Kidney (tissue), 14 donors: ENCODE data around the gene ACOT8. TPM values are rescaled to one million over a fixed set of nuclear protein-coding genes. Genes with fewer than 3 reads are reported as not detected.
"Not testable (repeated sequence)": the region's sequence is repeated elsewhere in the genome, so short reads cannot be mapped to it uniquely, and the experiment has no call there.

ENCODE experiments used
- DNase-seq, 5 donors: peaks; one replicate each; pipeline ENCODE4 v3.0.0-alpha.2; 2013 to 2020
- FAIRE-seq: peaks from 2 replicates; lab custom pipeline; 2012; peaks lifted over from hg19 to GRCh38; lab: Jason Lieb, UNC
- H3K27ac ChIP-seq, 2 donors: one replicate each; pipeline ENCODE4 v1.7.0; 2013; ENCODE audit warnings: low read depth in 2 of 2, low read length in 2 of 2, inconsistent platforms in 1 of 2
- H3K27me3 ChIP-seq: one replicate; pipeline ENCODE4 v1.7.1; 2013; ENCODE audit warnings: low read length, inconsistent platforms; ENCODE audit not compliant: control insufficient read depth, insufficient read depth
- H3K36me3 ChIP-seq, 3 donors: one replicate each; pipeline versions ENCODE4 v1.7.0 to v1.7.1; 2013; ENCODE audit warnings: low read length in 3 of 3, control low read depth in 1 of 3, inconsistent platforms in 1 of 3; ENCODE audit not compliant: insufficient read depth in 3 of 3, control insufficient read depth in 2 of 3
- H3K4me1 ChIP-seq, 3 donors: one replicate each; pipeline versions ENCODE4 v1.7.0 to v1.7.1; 2013; ENCODE audit warnings: low read length in 3 of 3, inconsistent platforms in 1 of 3, low read depth in 1 of 3; ENCODE audit not compliant: control insufficient read depth in 2 of 3, insufficient read depth in 2 of 3
- H3K4me3 ChIP-seq, 3 donors: one replicate each; pipeline versions ENCODE4 v1.7.0 to v1.8.1; 2013; ENCODE audit warnings: low read length in 3 of 3, control low read depth in 1 of 3, inconsistent platforms in 1 of 3
- H3K9ac ChIP-seq, 3 donors: one replicate each; pipeline versions ENCODE4 v1.7.0 to v1.7.1; 2013; ENCODE audit warnings: low read length in 3 of 3, control low read depth in 1 of 3, inconsistent platforms in 1 of 3
- H3K9me3 ChIP-seq, 3 donors: one replicate each; pipeline versions ENCODE4 v1.7.0 to v1.7.1; 2013; ENCODE audit warnings: low read length in 3 of 3, control low read depth in 1 of 3, inconsistent platforms in 1 of 3; ENCODE audit not compliant: control insufficient read depth in 2 of 3, insufficient read depth in 1 of 3
- intact Hi-C: fragments of 100-400 bp; cut with DNase I; formaldehyde crosslinking; loops from one replicate; pipeline ENCODE4 v1.11.1; 2022
- polyA plus RNA-seq: library from polyadenylated mRNA; stranded (reverse); fragments of 350-450 nt; fragmentation: Illumina TruSeq; extraction: RNeasy Lipid Tissue Mini Kit (QIAGEN cat#74804); gene quantifications from one replicate; pipeline ENCODE4 v1.2.3, GENCODE V29; 2014; ENCODE audit warnings: low read depth, low replicate concordance; ENCODE audit not compliant: insufficient read depth
- total RNA-seq: library from RNA; stranded (reverse); fragmentation: NEBNext Ultra II Directional; extraction: Animal tissue kit (Norgen Biotek cat#: 25700); gene quantifications from one replicate; pipeline ENCODE4 v1.2.1, GENCODE V29; 2021
- TF ChIP-seq, protein P1 (sequence below): IDR thresholded peaks from 3 replicates; pipeline ENCODE4 v1.5.1; 2012; ENCODE audit warnings: mild to moderate bottlenecking, moderate library complexity, borderline replicate concordance; ENCODE audit not compliant: insufficient read depth; ENCODE audit errors: extremely low read depth
- donor health status: control.
- donor health status: control.
- donor health status: control.
- donor health status: control.
- donor health status: control.
- donor health status: DM: yes; HTN: yes; CAD: no.
- donor health status: Normal renal cell carcinoma (clear cell type).

ACOT8 gene
- total and polyA plus RNA-seq, 2 donors from 2014 or later, result 22.1 to 71.0 TPM

DNA sequence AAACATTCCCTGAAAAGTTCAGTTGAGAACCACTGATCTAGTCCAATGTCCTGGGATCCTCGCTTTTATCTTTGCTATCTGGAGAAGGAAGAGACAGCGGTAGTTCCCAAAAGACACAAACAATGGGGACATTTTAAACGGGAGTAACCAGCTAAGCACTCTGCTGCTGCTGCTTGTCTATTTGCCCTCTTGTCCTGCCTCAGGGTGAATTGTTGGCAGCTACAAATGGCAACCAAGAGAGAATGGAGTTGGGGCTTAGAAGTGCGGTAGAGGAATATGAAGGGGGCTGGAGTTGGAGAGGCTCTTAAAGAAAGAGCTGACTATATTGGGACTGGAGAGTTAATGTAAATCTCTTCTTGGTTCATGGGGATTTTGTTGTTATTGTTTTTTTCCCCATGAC lies 17.4 kb upstream of the ACOT8 start:
- H3K9ac ChIP-seq, result no peak overlapping the region
- H3K27me3 ChIP-seq, result no peaks in the 10 kb centered on the region
- H3K9me3 ChIP-seq, result no peaks in the 10 kb centered on the region
- H3K4me3 ChIP-seq, result no peak overlapping the region
- FAIRE-seq (no peak), DNase-seq (no peak)
- no peaks in the 10 kb centered on the region for H3K4me1 ChIP-seq
- H3K27ac ChIP-seq, result no peak overlapping the region
- TF ChIP-seq, protein P1, sequence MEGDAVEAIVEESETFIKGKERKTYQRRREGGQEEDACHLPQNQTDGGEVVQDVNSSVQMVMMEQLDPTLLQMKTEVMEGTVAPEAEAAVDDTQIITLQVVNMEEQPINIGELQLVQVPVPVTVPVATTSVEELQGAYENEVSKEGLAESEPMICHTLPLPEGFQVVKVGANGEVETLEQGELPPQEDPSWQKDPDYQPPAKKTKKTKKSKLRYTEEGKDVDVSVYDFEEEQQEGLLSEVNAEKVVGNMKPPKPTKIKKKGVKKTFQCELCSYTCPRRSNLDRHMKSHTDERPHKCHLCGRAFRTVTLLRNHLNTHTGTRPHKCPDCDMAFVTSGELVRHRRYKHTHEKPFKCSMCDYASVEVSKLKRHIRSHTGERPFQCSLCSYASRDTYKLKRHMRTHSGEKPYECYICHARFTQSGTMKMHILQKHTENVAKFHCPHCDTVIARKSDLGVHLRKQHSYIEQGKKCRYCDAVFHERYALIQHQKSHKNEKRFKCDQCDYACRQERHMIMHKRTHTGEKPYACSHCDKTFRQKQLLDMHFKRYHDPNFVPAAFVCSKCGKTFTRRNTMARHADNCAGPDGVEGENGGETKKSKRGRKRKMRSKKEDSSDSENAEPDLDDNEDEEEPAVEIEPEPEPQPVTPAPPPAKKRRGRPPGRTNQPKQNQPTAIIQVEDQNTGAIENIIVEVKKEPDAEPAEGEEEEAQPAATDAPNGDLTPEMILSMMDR, result no peak
- H3K36me3 ChIP-seq, result peaks cover 0 to 15% (median 8%) of the 10 kb centered on the region in 3 donors
- intact Hi-C loops, result no loop called here

GRCh38 chr20:45874104-45874481 lies 16.9 kb upstream of the ACOT8 start:
- intact Hi-C loops, H3K9ac ChIP-seq, FAIRE-seq, H3K9me3 ChIP-seq, H3K27me3 ChIP-seq, H3K27ac ChIP-seq, H3K4me1 ChIP-seq, H3K4me3 ChIP-seq: not testable (repeated sequence)
- H3K36me3 ChIP-seq, result peaks cover 0 to 15% (median 8%) of the 10 kb centered on the region in 3 donors
- DNase-seq, result peak in 1 of 5 donors; percentile 13

DNA sequence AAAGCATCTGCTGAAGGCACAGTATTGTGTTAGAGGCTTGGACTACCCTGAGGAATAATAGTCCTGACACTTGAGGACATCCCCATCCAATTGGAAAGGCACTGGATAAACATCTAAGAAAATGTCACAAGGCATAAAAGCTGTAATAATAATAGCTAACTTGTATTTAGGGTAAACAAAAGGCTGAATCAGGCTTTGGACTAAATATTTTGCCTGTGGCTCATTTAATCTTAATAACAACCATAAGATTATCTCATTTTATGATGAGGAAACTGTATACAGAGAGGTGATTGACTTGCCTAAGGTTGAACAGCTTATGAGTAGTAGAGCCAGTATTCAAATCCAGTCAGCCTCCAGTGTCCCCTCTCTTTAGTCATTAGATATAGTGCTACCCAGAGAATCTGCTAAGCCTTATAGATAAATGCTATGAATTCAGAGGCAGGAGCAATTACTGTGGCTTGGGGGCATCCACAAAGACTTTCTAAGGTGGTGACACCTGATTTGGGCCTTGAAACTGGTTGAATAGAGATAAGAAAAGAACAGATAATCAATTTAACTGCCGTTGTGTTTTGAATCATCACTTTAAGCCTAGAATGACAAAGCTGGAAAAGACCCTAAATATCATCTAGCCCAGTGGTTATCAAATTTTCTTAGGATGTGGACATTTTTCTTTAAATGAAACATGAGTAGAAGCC lies 16.4 kb upstream of the ACOT8 start:
- Histone ChIP-seq H3K9ac (no peak overlapping the region), H3K27me3 (no peaks in the 10 kb centered on the region), H3K9me3 (no peaks in the 10 kb centered on the region), H3K36me3 (peaks cover 0 to 15% (median 6%) of the 10 kb centered on the region in 3 donors), H3K4me1 (no peaks in the 10 kb centered on the region), H3K27ac (no peak overlapping the region), H3K4me3 (no peak overlapping the region)
- DNase-seq (no peak), FAIRE-seq (no peak)
- intact Hi-C loops, result no loop called here
- TF ChIP-seq, protein P1, result no peak

- intact Hi-C loops, result no loop called here
- H3K9ac ChIP-seq, result no peak overlapping the region
- no peaks in the 10 kb centered on the region for H3K9me3 ChIP-seq
- no peak overlapping the region for H3K27ac ChIP-seq
- H3K27me3 ChIP-seq, result no peaks in the 10 kb centered on the region
- TF ChIP-seq, protein P1, result no peak
- H3K4me3 ChIP-seq, result no peak overlapping the region
- H3K36me3 ChIP-seq, result peaks cover 0 to 9% (median 3%) of the 10 kb centered on the region in 3 donors
- FAIRE-seq (no peak), DNase-seq (peak in 1 of 5 donors; percentile 24)
- H3K4me1 ChIP-seq, result no peaks in the 10 kb centered on the region
Measured at GRCh38 chr20:45872626-45873025, 15.4 kb upstream of the ACOT8 start.
